ENCODE measurements around the gene STON2.
A peak's percentile ranks its signal among the peaks of the same experiment; 100 is the strongest.

STON2 gene

DNA sequence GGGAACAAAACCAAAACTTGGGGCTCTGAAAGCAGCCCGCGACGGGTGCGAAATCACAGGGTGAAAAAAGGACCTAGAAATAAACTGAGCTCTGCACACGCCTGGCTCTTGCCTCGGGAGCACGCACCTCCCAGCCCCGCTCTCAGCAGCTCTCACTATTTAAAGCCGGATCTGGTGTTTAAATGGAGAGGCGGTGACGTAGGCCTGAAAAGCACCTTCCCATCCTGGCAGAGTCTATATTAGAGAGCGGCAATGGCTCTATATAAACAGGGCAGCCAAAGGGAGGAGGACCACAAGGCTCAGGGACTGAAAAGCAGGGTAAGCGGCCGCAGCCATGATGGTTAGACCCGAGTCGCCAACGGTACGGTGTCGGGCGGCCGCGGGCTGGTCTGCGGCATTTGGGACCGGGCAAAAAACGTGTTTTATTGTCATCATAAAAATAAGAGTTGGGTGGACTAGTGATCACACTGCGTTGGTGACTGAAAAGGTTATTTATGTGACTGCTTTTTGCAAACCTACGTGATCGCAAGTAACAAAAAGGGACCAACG, 180.8 kb downstream of the STON2 start:
- DNase-seq, result peak; percentile 87

DNA sequence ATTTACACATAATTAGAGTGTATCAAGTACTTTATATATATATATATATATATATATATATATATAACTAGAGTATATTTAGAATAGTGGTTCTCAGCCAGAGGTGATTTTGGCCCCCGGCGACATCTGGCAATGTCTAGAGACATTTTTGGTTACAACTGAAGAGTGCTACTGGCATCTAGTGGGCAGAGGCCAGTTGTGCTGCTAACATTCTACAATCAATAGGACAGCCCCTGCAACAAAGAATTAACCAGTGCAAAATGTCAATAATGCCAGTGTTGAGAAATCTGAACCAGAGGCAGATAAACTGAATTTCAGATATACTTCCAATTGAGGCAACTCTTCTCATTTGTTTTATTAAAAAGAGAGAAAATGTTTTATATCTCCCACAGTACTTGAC, 188.3 kb downstream of the STON2 start:
- DNase-seq, result peak; percentile 30
